Activated gamma-delta T cell treated with anti-CD3 and anti-CD28 coated beads, Interleukin-2, amount 50 U/mL, for 16 hours (primary cell): ENCODE data around the gene CSMD2.
"Not testable (repeated sequence)": the region's sequence is repeated elsewhere in the genome, so short reads cannot be mapped to it uniquely, and the experiment has no call there.

Source experiments
- DNase-seq: peaks from one replicate; pipeline ENCODE4 v3.0.0-alpha.2; 2020; ENCODE audit warnings: low read depth

CSMD2 gene

DNA sequence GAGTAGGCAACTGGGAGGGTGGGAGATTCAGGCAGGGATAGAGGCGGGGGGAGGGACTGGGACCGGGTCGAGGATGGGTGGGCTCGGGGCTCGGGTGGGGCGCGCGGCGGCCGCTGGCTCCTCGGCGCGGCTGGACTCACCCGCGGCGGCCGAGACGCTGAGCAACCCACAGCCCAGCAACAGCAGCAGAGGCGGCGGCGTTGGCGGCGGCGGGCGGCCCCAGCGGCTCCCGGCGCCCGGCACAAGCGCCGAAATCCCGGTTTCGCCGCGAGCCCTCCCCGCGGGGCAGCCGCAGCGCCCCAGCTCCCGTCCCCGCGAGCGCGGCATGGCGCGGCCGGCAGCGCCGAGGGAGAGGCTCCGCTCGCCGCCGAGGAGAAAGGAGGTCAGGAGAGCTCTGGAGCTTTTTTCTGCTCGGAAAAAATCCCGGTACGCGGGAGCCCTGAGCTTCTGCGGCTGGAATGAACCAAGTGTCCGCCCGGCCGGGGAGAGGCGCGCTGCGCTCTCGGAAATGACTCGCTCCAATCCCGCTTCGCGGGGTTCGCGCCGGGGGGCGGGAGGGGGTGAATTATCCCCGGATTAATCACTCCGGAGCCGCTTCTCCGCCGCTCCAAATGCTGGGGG lies at the start of gene CSMD2:
CSMD2 (minus strand) TSS at position 460 of the 621 bp plus-strand sequence; CDS start at position 327, 133 bp downstream.
- DNase-seq, result no peak

DNA sequence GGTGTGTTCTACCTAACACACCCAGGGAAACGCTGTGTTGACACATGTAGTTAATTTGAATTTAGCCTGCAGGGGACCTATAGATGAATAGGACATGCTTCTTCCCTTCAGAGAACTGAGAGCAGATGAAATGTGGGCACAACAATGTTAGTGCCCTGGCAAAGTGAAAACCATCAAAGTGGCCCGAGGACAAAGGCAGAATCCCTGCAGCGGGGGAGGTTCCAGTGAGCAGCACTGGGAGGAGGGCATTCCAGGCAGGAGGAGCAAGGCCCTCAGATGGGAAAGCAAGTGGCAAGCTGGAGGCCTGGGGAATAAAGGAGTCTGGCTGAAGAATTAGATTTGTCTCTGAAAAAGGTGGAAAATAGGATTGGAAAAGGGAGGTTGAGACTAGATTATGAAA lies 48.9 kb upstream of the CSMD2 start:
- DNase-seq, result no peak

DNA sequence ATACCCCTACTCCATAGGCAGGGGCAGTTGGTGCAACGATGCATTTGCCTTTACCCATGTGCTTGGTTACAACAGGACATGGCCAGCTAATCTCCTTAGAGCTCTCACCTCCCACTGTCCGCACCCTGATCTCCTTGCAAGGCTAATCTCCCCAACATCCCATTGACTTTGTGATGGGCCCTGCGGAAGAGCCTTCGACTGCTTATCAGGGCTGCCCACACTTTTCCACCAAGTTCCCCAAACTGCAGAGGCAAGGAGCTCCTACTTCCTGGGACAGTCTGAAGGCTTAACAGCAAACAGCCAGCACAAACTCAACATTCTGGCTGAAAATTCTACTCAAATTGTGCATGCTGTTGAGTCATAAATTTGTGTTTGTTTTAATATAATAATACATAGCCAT lies 47.6 kb upstream of the CSMD2 start:
- DNase-seq, result no peak

GRCh38 chr1:34199927-34200326 lies 34.9 kb upstream of the CSMD2 start:
- no peak for DNase-seq

DNA sequence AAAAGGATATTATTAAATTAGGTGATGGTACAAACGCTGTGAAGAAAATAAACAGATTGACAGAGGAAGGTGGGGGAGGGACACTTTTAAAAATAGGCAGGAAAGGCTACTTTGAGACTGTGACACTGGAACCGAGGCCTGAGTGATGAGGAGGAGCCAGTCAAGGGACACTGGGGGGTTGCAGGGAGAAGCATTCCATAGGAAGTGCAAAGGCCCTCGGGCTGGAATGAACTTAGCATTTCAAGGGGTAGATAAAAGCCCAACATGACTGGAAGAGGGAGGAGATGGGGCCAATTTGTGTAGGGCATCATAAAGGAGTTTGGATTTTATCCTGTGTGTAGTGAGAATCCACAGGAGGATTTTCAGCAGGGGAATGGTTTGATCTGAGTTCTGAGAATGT lies 27.6 kb upstream of the CSMD2 start:
- no peak for DNase-seq

DNA sequence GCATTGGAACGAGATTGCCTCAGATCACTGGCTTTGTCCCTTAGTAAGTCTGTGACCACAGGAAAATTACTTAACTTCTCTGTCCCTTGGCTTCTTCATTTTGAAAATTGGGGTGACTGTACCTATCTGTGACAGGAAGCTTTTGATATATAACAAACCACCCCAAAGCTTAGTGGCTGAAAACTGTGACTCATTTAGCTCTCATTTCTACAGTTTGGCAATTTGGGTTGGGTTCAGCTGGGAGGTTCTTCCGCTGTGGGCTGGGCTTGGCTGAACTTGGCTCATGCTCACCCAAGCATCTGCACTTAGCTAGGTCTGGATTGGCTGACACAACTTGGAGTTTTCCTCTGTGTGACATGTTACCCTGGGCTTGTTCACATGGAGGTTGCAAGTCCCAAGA lies 25.7 kb upstream of the CSMD2 start:
- no peak for DNase-seq

GRCh38 chr1:34188985-34189384 lies 24.0 kb upstream of the CSMD2 start:
- no peak for DNase-seq

DNA sequence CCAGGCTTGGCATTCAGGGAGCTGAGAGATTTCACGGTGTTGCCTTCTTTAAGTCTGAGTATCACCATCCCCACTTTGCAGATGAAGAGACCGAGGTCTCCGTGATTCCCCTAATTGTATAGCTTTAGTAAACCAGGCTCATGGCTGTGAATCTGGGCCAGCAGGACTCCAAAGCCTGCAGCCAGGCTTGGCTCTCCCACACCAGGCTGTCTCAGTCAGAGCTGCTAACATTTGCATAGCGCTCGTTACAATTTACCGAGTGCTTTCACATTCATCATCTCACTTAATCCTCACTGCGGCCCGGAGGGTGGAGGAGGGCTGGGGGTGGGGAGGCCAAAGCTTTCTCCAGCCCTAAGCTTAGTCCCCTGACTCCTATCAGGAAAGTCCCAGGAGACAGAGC lies 23.4 kb upstream of the CSMD2 start:
- DNase-seq, result no peak

DNA sequence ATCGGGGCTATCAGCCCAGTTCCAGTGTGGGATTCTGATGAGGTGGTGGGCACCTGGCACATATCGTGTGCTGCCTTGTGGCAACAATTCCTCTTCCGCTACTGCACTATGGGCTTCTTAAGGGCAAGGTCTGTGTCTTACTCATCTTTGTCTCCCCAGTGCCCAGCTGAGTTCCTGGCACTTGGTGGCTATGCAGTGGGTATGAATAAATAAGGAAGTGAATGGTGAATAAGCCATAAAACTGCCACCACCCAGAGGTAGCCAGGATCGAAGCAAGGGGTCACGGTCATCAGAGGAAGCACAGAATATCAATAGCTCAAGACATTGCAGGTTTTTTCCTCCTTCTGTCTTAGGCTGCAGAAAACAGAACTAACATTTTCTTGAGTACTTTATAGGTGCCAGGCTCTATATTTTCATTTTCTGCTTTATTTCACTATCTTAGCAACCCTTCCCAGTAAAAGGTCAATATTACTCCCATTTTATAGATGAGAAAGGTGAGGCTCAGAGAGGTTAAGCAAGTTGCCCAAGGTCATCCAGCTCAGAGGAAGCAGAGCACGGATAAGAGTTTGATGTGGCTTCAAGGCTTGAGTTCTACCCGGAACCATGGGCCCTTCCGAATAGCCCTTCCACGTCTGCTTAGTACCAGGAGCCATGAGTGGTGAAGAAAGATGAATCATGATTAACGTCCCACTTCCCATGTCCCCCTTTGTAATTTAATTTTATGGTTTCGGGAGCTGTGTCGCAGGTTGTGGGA lies 21.9 kb upstream of the CSMD2 start:
- DNase-seq, result no peak

DNA sequence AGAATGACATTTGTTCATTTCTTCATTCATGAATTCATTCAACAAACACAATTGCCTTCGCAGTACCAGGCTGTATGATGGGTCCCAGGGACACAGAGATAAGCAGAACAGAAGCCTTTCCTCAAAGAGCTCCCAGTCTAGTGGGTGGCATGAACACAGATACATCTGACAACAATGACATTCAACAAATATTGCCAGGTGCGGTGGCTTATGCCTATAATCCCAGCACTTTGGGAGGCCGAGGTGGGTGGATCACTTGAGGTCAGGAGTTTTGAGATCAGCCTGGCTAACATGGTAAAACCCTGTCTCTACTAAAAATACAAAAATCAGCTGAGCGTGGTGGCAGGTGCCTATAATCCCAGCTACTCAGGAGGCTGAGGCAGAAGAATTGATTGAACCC lies 18.4 kb upstream of the CSMD2 start:
- DNase-seq, result not testable (repeated sequence)

GRCh38 chr1:34178072-34178471 lies 13.0 kb upstream of the CSMD2 start:
- no peak for DNase-seq

- DNase-seq, result no peak
Observed at GRCh38 chr1:34176830-34177603, 12.0 kb upstream of the CSMD2 start, which contains the start of gene C1orf94. Gene C1orf94 (plus strand): TSS chr1:34176907. CDS start chr1:34177790, 883 bp downstream.

GRCh38 chr1:34175744-34176143 lies 10.7 kb upstream of the CSMD2 start:
- DNase-seq, result no peak

- no peak for DNase-seq
Observed at GRCh38 chr1:34167389-34167788, 2.4 kb upstream of the CSMD2 start.

- DNase-seq, result no peak
Observed at GRCh38 chr1:34166625-34167361, 1.8 kb upstream of the CSMD2 start.

- DNase-seq, result no peak
Observed at GRCh38 chr1:34166191-34166624, 1.2 kb upstream of the CSMD2 start.

- DNase-seq, result no peak
Observed at GRCh38 chr1:34165422-34165921, 442 bp upstream of the CSMD2 start.

DNA sequence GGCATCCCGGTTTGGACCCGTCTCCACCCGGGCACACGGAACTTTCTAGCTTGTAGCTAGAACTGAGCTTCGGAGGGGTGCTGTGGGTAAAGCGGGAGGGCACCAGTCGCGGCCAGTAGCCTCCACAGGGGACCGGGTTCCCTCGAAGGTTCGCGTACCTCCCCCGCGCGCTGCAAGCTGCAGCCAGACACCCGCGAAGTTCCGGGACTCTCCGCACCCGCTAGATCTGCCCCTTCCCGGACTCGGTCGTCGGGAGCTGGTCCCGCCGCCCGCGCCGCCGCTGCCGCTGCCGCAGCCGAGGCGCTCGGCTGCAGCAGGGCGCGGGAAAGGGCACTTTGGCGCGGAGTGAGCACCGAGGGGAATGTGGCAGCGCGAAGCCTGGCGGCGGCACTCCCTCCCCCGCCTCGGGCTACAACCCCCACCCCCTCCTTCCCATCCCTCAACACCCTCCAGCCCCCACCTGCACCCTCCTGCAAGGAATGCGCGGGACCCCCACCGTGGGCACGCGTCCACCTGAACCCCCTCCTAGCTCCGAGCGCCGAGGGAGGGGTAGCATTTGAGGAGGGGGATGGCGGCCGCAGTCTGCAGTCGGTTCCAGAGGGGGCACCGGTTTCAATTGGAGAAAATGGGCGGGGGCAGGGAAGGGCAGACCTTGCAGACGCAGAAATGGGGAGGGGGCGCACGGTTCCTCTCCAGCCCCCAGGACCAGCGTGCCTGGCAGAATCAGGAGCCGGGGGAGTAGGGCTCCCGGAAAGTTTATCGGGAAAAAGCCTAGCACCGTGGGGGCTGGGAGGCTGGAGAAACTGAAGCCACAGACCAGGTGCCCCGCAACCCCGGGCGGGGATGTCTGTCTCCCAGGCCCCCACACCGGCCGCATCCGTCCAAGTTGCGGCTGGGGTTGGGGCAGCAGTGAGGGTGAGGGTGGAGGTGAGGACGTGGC lies 968 bp downstream of the CSMD2 start:
- DNase-seq, result no peak

DNA sequence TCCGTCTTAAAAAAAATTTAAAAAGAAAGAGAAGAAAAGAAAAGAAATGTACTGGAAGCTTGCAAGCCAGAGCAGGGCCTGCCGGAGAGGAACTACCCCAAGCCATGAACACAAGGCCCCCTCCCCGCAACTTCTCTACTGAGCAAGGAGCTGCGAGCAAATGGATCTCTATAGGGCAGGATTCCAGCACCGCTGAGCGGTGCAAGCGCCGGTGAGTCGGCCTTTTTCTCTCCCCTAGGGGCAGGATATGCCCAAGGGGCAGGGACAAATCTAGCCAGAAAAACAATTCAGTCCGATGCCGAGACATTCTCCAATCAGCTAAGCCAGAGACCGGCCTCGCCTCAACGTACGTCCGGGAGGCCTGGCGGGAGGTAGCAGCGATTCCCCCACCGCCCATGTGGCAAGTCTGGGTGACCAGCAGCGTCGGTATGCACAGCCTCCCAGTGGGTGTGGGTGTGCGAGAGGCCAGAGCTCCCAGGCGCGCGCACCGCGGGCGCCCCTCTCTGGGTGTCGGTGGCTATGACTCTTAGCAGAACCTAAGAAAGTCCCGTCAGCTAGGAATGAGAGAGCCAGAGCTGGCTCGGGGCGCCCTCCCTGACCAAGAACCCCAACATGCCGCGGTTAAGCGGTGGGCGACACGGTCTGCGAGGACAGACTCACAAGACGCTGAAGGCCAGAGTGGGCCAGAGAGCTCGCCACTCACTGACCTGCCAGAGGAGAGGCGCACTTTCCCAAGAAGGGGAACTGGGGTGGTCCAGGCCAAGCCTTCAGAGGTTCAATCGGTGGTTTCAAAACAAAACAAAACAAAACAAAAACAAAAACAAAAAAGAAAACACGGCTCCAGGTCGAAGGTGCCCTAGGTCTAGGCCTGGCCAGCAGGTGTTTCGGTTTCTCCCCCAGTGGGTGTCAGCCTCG lies 1.9 kb downstream of the CSMD2 start:
- DNase-seq, result no peak

GRCh38 chr1:34156739-34157138 lies 8.3 kb downstream of the CSMD2 start:
- no peak for DNase-seq
